ENCODE data around the gene PRSS35. TPM values are rescaled to one million over a fixed set of nuclear protein-coding genes. Genes with fewer than 3 reads are reported as not detected.

Gene PRSS35
- polyA plus RNA-seq, 1 of the 3 experiments (the other 2 are of a cell fraction) = 0.36 TPM

- no peak for TF ChIP-seq POLR2AphosphoS5 (IDR thresholded peaks at IDR 0.05; ENCODE audit: low read depth, low read length)
- TF ChIP-seq YY1 (IDR thresholded peaks at IDR 0.05; ENCODE audit: low read depth) = no peak
- TF ChIP-seq GATA2 (CRISPR knock-in tag; IDR thresholded peaks at IDR 0.05) = no peak
- TF ChIP-seq REST (IDR thresholded peaks at IDR 0.05; ENCODE audit: low read depth, low read length) = no peak
Observed at GRCh38 chr6:83505356-83505755, 7.0 kb upstream of the PRSS35 start (continued).

GRCh38 chr6:83509441-83509840, 2.9 kb upstream of the PRSS35 start:
- ChIA-PET POLR2A (no interaction called here), CTCF (interaction anchor here (0.8 to 8.0 kb wide), 3 partner anchors 91 to 442 kb away, joined by 4 to 293 read pairs (median 133); partner anchors contain the start of genes DOP1A and UBE3D)
- H4K20me1 ChIP-seq (ENCODE audit: insufficient read depth) = no peaks in the 10 kb centered on the region
- H3K9me2 ChIP-seq = no peaks in the 10 kb centered on the region
- no peak overlapping the region for H3K4me2 ChIP-seq
- no peak overlapping the region for H3K9ac ChIP-seq
- no peaks in the 10 kb centered on the region for H3K9me3 ChIP-seq
- 81% methylated on average over 1 of the region's 1 CpG for WGBS (ENCODE audit: low lambda C conversion rate)
- H2AFZ ChIP-seq (ENCODE audit: low read depth) = peak overlapping the region; percentile 11; the same call in 1 of the 2 replicates
- H3K36me3 ChIP-seq (replicated peaks in 1 of 2; ENCODE audit: control insufficient read depth in 1 of 2, insufficient read depth in 2 of 2, low read length in 1 of 2) = no peaks in the 10 kb centered on the region
- H3K4me3 ChIP-seq (ENCODE audit: low read depth in 2 of 2, low read length in 1 of 2) = no peak overlapping the region
- TF ChIP-seq SIN3A (IDR thresholded peaks at IDR 0.05; ENCODE audit: borderline replicate concordance, low read depth, low read length) = no peak
- no peak for TF ChIP-seq FOXM1 (IDR thresholded peaks at IDR 0.05; ENCODE audit: low read depth)
- TF ChIP-seq RXRA (IDR thresholded peaks at IDR 0.05; ENCODE audit: borderline replicate concordance, low read depth) = no peak
- TF ChIP-seq NFIC (IDR thresholded peaks at IDR 0.05; ENCODE audit: borderline replicate concordance) = no peak
- no peak for TF ChIP-seq JUND (IDR thresholded peaks at IDR 0.05)
- TF ChIP-seq, protein P1, sequence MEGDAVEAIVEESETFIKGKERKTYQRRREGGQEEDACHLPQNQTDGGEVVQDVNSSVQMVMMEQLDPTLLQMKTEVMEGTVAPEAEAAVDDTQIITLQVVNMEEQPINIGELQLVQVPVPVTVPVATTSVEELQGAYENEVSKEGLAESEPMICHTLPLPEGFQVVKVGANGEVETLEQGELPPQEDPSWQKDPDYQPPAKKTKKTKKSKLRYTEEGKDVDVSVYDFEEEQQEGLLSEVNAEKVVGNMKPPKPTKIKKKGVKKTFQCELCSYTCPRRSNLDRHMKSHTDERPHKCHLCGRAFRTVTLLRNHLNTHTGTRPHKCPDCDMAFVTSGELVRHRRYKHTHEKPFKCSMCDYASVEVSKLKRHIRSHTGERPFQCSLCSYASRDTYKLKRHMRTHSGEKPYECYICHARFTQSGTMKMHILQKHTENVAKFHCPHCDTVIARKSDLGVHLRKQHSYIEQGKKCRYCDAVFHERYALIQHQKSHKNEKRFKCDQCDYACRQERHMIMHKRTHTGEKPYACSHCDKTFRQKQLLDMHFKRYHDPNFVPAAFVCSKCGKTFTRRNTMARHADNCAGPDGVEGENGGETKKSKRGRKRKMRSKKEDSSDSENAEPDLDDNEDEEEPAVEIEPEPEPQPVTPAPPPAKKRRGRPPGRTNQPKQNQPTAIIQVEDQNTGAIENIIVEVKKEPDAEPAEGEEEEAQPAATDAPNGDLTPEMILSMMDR (IDR thresholded peaks at IDR 0.05) = no peak
- TF ChIP-seq TCF12 (IDR thresholded peaks at IDR 0.05) = no peak
- no peak for TF ChIP-seq MEF2A (IDR thresholded peaks at IDR 0.05; ENCODE audit: borderline replicate concordance, low read depth)
- no peak for TF ChIP-seq FOXJ3 (CRISPR knock-in tag; IDR thresholded peaks at IDR 0.05)
- TF ChIP-seq REST (IDR thresholded peaks at IDR 0.05; ENCODE audit: low read depth, low read length) = no peak
- no peak for TF ChIP-seq NRF1 (IDR thresholded peaks at IDR 0.05; ENCODE audit: low read depth, low read length)
- TF ChIP-seq ELF1 (IDR thresholded peaks at IDR 0.05) = no peak
- TF ChIP-seq PBX3 (IDR thresholded peaks at IDR 0.05) = no peak
- TF ChIP-seq IRF3 (IDR thresholded peaks at IDR 0.05; ENCODE audit: low read depth, low read length) = no peak
- no peak for TF ChIP-seq MAX (IDR thresholded peaks at IDR 0.05; ENCODE audit: low read depth)
- no peak for TF ChIP-seq EZH2phosphoT487 (IDR thresholded peaks at IDR 0.05; ENCODE audit: borderline replicate concordance, low read depth)
- H3K27ac ChIP-seq (ENCODE audit: low read depth in 2 of 2, low read length in 1 of 2) = no peak overlapping the region
- DNase-seq = no peak
- peaks cover 0 to 4% of the 10 kb centered on the region in 2 experiments; a peak in 1 of 4 replicates for H3K4me1 ChIP-seq (ENCODE audit: control insufficient read depth in 1 of 2, insufficient read depth in 2 of 2, low read depth in 1 of 2, low read length in 1 of 2)
- H3F3A ChIP-seq (replicated peaks; ENCODE audit: insufficient read depth) = no peaks in the 10 kb centered on the region
- H3K79me2 ChIP-seq (ENCODE audit: insufficient read depth) = no peaks in the 10 kb centered on the region
- H3K27me3 ChIP-seq (ENCODE audit: insufficient read depth) = no peaks in the 10 kb centered on the region

All from SK-N-SH (cell line).